HG02870 (cell line): Measurements from ENCODE around the gene C1QL1.

Experiments used
- ATAC-seq: cut with Tn5 transposase; IDR thresholded peaks from one replicate; pipeline ENCODE4 v1.9.1; 2021; ENCODE audit warnings: mild to moderate bottlenecking, moderate library complexity; ENCODE audit not compliant: unreplicated experiment

The C1QL1 gene

DNA sequence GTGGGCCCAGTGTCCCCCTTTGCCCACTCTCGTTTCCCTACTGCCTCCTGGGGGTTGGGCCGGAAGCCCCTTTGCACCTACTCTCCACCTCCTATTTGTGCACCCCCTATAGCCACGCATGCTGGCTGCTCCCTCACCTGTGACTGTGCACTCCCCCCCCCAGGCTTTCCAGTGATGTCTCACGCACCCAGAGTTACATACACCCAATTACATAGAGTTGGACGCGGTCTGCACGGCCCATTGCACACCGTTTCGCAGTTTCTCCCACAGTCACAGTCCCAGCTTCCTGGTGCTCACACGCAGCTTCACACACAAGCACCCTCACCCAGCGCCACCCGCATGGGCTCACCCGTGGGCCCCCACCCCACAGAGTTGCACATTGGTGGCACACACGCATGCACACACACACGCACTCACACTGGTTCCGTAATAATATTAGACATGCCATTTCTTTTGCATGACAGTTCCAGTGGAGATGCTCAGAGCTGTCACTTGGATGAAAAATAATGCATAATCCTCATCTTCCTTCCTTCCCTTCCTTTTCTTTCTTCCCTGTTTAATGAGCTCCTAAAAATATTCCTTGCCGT lies 21.5 kb upstream of the C1QL1 start:
- ATAC-seq: no peak

DNA sequence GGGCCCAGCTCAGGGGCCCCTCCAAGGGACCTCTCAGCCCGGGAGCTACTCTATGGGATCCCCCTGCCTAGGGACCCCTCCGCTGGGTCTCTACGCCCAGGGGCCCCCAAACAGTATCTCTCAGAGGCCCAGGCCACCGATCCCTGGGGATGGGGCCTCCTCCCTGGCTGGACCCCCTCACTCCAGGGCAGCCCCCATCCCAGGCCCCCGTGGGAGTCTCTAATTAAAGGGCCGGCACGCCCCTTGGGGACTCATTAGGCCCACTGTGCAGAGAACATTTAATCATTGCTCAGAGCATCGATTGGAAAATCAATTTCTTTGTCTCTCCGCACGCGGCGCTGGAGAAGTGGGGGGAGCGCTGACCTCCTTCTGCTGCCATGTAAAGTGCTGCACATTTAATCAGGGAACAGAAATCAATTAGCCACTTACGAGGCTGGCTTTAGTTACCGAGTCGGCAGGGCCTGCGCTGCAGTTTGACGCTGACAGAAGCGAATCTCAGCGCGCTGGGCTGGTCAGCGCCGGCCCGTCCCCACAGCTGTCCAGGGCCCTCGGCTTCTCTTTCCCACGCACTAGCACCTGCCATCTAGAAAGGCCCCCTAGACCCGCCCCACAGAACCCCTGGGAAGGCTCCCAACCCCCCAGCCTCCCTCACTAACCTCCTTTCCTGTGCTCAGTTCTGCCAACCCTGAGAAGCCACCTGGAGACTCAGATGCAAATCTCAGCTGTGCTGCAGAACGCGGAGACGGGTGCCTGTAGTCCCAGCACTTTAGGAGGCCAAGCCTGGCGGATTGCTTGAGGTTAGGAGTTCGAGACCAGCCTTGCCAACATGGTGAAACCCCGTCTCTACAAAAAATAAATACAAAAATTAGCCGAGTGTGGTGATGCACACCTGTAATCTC lies 20.2 kb upstream of the C1QL1 start:
- no peak for ATAC-seq

DNA sequence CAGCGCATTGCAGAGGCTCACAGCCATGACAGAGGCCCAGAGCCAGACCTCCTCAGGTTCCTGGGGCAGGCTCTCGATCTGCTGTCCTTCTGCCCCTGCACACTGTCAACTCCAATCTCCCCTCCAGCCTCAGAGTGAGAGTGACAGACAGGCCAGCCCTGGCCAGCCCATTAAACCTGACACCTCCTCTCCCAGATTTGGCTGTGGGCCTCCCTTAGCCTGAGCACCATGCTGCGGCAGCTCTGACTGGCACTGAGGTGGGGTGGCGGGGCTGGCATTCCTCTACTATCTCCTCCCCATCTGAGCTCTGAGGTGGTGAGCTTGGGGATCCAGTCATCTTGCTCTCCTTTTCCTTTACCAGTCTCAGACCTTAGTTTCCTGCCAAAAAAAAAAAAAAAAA lies 15.5 kb upstream of the C1QL1 start:
- ATAC-seq: no peak

DNA sequence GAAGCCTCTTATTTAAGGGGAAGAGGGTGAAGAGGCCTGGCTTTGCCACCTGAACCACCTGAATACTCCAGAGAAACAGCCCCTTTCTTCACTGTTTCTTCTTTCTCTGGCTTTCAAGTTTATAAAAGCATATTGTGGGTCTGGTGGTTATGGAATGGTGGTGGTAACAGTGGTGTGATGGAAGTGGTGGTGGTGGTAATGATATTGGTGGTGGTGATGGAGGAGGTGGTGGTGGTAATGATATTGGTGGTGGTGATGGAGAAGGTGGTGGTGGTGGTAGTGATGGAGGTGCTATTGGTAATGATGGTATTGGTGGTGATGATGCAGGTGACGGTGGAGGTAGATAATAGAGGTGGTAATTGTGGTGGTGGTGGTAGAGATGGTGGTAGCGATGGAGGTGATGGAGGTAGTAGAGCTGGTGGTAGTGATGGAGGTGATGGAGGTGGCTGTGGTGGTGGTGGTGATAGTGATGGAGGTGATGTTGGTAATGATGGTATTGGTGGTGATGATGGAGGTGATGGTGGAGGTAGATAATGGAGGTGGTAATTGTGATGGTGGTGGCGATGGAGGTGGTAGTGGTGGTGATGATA lies 14.1 kb upstream of the C1QL1 start:
- no peak for ATAC-seq

DNA sequence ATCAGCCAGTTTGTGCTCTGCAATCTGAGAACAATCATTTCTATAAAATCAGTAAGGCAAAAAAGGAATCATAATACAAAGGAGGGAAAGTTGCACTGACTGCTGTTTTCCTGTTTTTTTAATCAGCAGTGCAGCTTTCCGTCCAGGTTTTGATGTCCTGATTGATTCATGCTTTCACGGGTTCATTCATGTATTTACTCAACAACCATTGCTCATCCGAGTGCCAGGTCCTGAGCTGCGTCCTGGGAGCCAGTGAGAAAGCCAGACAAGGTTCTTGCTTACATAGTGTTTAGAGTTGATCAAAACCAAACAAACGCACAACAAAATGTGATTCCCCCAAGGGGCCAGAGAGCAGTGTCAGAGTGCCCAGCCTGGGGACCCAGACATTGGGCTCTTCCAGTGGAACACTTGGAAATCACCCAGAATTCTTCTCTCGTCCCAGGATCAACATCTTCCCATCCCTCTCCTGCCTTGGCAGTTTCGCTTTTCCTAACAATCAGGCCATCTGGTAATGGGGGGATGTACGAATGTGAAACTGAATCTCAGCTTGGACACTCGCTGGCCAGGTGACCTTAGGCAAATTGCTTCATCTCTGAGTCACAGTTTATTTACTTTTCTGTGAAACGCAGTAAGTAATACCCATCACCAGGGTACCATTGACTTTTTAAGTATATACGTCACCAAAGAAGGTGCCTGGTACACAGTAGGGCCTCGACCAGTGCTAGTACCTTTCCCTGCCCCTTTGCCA lies 13.3 kb upstream of the C1QL1 start:
- no peak for ATAC-seq

DNA sequence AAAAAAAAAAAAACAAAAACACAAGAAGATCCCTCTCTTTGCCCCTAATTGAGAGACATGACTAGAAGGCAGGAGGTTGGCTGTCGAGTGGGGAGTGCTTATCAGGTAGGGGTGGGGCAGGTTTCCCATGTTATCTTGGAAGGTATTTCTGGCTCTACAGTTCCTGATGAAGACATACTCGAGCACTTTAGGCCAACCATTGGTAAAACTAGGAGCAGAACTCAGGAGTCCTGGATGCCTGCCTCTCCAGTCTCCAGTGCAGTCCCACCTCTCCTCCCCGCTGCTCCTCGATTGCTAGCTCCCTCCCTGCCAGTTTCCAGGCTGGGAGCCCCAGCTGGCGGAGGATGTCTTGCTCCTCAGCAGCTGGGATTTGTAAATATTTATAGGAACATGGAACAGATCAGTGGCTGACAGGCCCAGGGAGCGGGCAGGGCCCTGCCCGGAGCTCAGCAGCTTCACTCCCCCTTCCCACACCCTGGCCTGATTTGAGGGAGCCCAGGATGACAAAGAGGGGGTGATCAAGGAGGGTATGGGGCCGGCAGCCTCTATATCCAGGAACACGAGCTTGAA lies 11.4 kb upstream of the C1QL1 start:
- no peak for ATAC-seq

DNA sequence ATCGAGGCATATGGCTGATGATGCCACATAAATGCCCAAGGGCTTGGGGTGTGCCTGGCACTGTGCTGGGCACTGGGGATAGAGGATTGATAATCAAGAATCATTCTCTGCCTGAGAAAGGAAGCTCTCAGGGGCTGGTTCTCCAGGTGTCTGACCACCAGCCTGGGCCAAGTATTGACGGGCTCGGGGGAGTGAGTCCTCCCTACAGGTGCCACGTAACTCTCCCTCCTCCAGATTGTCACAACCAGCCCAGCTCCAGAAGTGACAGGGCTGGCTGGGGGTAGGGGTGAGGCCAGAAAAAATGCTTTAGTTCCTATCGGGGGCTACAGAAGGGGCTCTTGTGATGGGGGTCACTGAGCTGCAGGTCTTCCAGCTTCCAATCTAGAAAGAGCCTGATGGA lies 10.7 kb upstream of the C1QL1 start:
- ATAC-seq: no peak

DNA sequence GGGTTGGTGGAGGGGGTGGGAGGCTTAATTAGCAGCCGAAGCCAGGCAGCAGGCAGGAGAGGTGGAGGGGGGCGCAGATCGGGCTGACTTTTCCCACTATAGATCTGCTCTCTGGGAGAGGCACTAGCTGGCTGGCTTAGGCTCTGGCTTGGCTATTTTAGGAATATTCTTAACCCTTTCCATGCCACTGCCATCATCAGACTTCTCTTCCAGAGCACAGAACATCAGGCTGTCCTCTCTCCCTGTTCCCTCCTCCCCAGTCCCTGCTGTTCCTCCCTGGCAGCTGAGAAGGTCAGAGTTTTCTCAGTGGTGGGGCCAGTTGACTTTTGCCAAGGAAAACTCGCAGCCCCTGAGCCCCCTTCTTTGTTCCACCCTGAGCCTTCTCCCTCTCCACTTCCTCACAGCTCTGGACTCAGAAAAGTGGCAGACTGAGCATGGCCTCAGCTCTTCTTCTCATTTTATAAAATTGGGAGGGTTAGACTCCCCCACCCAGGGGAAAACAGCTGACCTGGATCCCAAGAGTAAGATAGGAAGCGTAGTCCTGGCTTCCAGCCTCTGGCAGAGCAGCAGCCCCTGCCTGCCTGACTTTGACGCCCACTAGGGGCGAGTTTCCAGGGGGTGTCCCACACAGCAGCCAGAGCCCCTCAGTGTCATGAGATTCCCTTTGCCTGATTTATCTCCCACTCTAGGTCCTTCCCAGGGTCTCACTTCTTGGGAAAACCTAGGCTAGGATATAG lies 9.9 kb upstream of the C1QL1 start:
- no peak for ATAC-seq

DNA sequence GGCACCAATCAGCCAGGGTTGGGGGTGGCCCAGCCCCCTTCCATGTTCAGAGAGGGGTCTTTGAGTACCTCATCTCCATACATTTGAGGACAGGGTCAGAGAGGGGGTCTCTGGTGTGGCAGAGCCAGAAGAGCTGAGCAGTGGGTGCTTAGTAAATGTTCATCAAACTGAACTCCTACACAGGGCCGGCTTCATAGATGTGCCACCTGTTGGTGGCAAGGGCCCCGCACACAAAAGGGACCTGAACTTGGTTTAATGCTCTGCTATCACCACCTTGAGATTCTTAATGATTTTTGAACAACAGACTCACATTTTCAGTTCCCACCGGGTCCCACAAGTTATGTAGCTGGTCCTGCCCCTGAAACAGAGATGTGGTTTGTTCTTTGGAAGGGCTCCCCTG lies 9.0 kb upstream of the C1QL1 start:
- ATAC-seq: no peak

DNA sequence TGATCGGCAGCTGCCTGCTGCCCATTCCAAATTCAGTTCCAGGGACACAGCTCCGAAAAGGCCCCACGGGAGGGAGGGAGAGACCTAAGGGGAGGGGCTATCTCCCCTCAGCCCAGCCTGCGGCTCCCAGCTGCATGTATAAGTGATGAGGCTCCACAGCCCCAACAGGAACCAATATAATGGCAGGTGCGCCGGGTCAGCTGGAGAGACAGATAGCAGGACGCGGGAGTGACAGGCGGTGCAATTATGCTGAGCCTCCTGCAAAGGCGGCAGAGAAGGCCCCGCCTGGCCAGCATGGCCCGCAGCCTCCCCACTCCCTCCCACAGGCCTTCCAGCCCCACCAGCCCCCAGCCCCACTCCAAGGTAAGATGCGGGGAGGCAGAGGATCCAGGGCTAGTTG lies 8.1 kb upstream of the C1QL1 start:
- no peak for ATAC-seq

DNA sequence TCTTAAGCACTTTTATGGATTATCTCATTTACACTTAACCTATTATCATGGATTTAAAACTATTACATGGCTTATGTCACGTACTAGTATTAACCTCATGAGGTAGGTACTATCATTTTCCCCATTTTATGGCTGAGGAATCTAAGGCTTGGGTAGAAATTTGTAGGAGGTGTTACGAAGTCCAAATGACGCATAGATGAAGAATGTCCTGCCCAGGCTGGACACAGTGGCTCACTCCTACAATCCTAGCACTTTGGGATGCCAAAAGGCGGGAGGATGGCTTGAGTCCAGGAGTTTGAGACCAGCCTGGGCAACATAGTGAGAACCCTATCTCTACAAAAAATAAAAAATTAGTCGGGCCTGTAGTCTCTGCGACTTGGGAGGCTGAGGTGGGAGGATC lies 4.8 kb upstream of the C1QL1 start:
- ATAC-seq: no peak

DNA sequence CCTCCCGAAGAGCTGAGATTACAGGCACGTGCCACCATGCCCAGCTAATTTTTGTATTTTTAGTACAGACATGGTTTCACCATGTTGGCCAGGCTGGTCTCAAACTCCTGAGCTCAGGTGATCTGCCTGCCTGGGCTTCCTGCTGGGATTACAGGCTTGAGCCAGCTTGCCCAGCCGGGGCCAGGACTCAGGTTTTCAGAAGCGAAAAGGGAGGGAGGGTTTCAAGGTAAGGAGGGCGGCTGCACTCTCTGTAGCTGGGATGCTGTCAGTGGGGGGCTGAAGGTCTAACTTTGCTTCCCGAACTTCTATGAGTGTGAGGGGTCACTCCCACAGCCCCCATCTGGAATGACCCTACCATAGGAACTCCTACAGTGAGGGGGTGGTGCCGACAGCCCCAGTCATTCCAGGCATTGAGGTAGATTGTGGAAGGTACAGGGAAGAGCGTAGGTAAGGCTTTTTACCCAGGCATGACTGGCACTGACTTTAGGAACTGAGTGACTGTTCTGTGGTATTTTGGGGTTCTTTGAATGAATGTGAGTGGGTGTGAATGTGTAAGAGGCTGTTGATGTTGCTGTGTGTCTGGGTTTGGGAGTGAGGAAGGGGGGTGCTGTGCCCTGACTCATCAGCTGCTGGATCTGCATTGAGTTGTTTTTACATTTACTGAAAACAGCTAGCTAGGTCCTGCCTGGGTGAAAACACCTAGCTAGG lies 3.8 kb upstream of the C1QL1 start:
- no peak for ATAC-seq

DNA sequence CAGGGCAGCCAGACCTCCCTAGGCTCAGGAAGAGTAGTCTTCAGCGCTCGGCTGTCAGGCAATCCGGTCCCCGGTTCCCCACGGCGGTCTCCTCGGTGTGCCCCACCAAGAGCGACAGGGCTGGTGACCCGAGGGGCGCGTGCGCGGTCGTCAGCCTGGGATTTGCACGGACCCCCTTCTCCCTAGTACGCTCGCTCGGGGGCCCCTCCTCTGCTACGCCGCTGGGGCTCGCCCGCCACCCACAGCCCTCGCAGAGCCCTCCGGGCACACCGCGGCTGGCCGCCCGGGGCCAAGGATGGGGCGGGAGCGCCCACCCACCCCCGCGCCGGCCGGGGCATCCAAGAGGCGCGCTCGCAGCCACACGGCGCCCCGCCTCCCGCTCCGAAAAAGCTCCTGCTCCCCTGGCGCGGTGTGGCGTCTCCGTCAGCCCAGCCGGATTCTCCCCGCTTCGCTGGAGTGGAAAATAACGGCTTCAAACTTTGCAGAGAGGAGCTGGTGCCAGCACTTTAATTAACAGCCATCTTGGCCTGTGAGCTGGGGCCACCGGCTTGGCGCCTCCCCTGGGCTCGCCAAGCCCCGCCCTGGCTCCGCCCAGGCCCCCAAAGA lies 2.1 kb upstream of the C1QL1 start:
- ATAC-seq: no peak

DNA sequence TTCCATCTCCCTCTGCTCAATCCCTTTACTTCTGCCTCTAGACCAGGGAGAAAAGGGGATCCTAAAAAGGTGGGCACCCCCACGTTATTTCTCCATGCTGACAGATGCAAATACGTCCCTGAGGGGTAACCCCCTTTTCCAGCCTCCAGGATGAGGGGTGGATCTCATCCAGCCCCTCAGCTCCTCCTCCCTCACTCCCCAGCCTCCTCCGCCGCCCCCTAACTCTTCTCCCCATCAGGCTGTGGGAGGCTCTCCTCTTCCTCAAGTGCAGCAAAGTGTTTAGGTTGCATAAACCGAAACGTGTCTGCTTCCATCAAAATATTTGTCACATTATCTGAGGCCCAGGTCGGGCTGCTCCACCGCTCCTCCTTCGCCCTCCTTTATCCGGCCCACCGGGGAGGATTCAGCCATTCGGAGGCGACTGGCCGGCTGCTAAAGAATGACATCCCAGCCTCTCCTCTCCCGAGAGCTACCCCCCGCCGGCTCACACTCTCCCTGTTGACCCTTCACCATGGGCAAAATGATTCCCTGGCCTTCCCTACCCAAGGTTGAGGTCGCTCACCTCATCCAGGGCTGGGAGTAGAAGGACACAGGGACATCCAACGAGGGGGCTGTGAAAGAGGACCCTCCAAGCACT lies 1.2 kb upstream of the C1QL1 start:
- no peak for ATAC-seq

DNA sequence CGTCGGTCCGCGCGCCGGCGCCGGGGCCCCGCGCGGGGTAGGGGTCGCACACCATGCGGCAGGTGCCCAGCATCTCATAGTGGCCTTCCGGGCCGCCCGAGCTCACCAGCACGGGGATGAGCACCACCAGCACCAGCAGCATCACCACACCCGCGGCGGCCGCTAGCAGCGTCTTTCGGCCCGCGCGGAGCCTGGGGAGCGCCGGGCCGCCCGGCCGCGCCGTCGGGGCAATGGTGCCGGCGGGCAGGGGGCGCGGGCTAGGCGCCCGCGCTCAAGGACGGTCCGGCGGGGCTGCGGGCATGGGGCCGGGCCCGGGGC lies 237 bp downstream of the C1QL1 start:
- ATAC-seq: no peak

DNA sequence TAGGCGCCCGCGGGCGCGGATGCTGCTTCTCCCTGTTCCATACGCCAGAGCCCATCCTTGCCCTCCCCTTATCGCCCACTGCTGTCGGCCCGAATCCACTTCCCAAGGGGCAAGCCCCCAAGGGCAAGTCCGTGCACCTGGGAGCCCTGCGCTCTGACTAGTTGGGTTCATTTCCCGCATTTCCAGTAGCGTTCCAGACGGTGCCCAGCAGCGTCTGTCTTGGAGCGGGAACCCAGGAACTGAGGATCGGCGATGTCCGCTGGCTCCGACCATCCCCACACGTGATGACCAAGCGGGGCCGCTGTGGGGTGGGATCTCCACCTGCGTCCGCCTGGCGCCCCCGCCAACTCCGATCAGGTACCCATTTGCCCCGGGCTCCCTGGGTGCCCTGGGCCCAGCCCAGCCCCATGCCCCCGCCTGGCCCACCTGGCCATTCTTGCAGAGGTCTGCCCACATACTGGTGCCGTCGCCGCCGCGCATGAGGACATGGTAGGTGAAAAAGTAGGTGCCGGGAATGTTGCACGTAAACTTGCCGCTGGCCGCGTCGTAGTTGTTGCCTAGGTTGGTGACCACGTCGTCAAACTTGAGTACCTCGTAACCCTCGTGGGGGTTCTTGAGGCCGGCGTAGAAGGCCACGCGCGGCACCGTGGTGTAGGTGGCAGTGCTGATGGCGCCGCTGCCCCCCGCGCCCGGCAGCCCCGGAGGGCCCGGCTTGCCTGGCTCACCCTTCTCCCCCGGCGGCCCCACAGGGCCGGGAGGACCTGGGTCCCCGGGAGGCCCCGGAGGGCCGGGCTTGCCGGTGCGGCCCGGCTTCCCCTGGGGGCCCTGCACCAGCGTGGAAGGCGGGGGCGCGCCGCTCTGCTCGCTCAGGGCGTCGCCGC lies 837 bp downstream of the C1QL1 start:
- ATAC-seq: no peak

DNA sequence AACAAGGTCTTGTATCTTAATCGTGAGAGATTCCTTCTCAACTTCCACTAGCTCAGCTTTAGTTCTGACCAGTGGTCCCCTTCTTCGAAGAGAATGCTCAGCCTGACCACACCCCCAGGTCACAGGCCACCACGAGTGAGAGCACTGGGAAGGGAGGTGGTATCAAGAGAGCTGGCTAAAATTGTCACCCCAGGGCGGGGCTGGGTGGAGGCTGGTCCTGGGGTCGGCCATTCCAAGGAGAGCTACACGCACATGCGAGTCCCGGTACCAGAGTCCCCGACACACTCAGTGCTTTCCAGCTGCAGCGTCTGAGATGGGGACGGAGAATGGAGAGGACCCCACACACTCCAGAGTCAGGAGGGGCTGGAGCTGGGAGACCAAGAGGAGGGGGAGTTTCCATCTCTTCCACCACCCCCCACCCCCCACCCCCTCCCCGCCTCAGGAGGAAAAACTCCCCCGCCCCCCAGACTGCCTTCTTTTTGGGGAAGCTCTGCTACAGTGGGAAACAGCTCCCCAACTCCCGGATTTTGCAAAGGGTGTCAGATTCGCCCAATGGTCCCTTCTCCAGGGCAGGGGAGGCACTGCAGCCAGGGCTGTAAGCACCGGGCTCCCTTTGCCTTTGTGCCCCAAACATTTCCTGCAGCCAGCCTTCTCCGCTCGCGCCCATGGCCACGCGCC lies 1.6 kb downstream of the C1QL1 start:
- no peak for ATAC-seq
